Activated CD8-positive, alpha-beta T cell treated with anti-CD3 and anti-CD28 coated beads, Interleukin-2, amount 10 ng/mL, durations not matched to agents 7 days and 5 days (primary cell): ENCODE measurements around the gene IREB2. TPM values are rescaled to one million over a fixed set of nuclear protein-coding genes. Genes with fewer than 3 reads are reported as not detected.

Experiments
- ATAC-seq: fragments of 150-1000 bp; cut with Tn5 transposase; one replicate; pipeline ENCODE4 v1.10.0; 2021; ENCODE audit warnings: moderate library complexity
- CTCF ChIA-PET: fragments of 350-600 bp; sonication (Branson Sonifier 250); formaldehyde crosslinking; loops from one replicate; lab custom pipeline; 2021; ENCODE audit warnings: antibody characterized with exemption; lab: Charles Lee
- POLR2A ChIA-PET: fragments of 350-600 bp; sonication (Branson Sonifier 250); formaldehyde crosslinking; loops from one replicate; lab custom pipeline; 2021; ENCODE audit warnings: antibody characterized with exemption; lab: Charles Lee
- DNase-seq: peaks from one replicate; pipeline ENCODE4 v3.0.0-alpha.2; 2020
- H3K27ac Mint-ChIP-seq: one replicate; pipeline ENCODE4 v1.8.0; 2021; ENCODE audit warnings: mild to moderate bottlenecking, mixed read lengths
- H3K27me3 Mint-ChIP-seq: one replicate; pipeline ENCODE4 v1.8.0; 2021; ENCODE audit warnings: low read depth, mixed read lengths
- H3K36me3 Mint-ChIP-seq: one replicate; pipeline ENCODE4 v1.8.0; 2021; ENCODE audit warnings: low read depth, mixed read lengths
- H3K4me1 Mint-ChIP-seq: one replicate; pipeline ENCODE4 v1.8.0; 2021; ENCODE audit warnings: low read depth, mixed read lengths
- H3K4me3 Mint-ChIP-seq: one replicate; pipeline ENCODE4 v1.8.0; 2021; ENCODE audit warnings: mild to moderate bottlenecking, mixed read lengths
- H3K9me3 Mint-ChIP-seq: one replicate; pipeline ENCODE4 v1.8.0; 2022; ENCODE audit warnings: mixed read lengths; ENCODE audit not compliant: insufficient read depth
- total RNA-seq, 2 experiments: library from RNA; stranded (reverse); gene quantifications; one replicate each; pipeline ENCODE4 v1.2.3, GENCODE V29; 2021

Gene IREB2, protein sequence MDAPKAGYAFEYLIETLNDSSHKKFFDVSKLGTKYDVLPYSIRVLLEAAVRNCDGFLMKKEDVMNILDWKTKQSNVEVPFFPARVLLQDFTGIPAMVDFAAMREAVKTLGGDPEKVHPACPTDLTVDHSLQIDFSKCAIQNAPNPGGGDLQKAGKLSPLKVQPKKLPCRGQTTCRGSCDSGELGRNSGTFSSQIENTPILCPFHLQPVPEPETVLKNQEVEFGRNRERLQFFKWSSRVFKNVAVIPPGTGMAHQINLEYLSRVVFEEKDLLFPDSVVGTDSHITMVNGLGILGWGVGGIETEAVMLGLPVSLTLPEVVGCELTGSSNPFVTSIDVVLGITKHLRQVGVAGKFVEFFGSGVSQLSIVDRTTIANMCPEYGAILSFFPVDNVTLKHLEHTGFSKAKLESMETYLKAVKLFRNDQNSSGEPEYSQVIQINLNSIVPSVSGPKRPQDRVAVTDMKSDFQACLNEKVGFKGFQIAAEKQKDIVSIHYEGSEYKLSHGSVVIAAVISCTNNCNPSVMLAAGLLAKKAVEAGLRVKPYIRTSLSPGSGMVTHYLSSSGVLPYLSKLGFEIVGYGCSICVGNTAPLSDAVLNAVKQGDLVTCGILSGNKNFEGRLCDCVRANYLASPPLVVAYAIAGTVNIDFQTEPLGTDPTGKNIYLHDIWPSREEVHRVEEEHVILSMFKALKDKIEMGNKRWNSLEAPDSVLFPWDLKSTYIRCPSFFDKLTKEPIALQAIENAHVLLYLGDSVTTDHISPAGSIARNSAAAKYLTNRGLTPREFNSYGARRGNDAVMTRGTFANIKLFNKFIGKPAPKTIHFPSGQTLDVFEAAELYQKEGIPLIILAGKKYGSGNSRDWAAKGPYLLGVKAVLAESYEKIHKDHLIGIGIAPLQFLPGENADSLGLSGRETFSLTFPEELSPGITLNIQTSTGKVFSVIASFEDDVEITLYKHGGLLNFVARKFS
- 10 to 100 TPM; 52.5 to 62.4 TPM for total RNA-seq

DNA sequence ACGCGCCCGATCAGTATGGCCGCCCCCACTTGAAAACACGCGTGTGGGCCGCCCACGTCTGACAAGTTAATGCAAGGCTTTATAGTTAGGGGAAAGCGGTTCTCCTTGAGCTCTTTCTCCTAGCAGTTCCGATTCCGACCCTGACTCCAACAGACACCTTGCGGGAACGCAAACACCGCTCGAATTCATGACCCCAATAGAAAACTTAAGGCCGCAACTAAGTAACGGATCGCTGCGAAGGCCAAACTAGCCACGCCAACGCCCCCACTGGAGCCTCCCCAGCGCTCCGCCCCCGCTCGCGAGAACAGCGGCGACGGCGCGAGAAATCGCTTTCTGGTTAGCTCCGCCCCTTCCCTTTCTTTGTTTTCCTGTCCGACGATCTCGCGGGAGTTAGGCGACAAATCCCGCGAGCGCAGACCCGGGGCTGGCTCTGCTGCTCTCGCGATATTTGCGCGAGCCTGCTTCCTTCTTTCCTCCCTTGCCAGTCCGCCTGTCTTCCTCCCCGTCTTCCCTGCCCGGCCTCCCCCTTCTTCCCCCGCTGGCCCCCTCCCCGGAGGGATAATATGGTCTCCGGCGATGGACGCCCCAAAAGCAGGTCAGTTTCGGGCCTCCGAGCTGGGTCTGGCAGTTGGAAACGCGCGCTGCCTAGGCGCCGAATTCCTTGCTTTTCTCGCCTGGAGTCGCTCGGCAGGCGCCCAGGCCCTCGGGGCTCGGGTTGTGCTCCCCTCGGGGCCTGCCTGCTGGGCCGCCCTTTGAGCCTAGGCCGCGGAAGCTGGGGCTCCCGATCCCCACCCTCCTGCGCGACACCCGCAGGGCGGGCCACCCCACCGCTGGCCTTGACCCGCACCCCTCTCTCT, at the start of gene IREB2:
Gene IREB2 (plus strand): TSS at position 455 of the 857 bp plus-strand sequence. CDS start 122 bp downstream, at position 577.
- Mint-ChIP-seq H3K27ac (peak within 1 kb of the TSS; percentile 90), H3K4me3 (peak within 1 kb of the TSS; percentile 86), H3K9me3 (no peaks in the 10 kb centered on the region), H3K36me3 (peaks cover 31% of the 10 kb centered on the region), H3K4me1 (peaks cover 46% of the 10 kb centered on the region), H3K27me3 (peaks cover 3% of the 10 kb centered on the region)
- DNase-seq (peak; percentile 98), ATAC-seq (peak; percentile 89)
- ChIA-PET CTCF (interaction anchor here (0.7 to 3.6 kb wide), 13 partner anchors 9 to 172 kb away, joined by 3 to 33 read pairs (median 3); partner anchors contain the start of gene SKIC8), POLR2A (interaction anchor here (0.6 to 3.5 kb wide), 20 partner anchors 8 to 434 kb away, joined by 3 to 28 read pairs (median 4); partner anchors contain the start of genes DNAJA4, MORF4L1, PSMA4 and SKIC8)

- no peaks in the 10 kb centered on the region for H3K4me1 Mint-ChIP-seq
- CTCF ChIA-PET = no interaction called here
- no peaks in the 10 kb centered on the region for H3K36me3 Mint-ChIP-seq
- ATAC-seq = no peak
- POLR2A ChIA-PET = no interaction called here
- H3K27me3 Mint-ChIP-seq = peaks cover 31% of the 10 kb centered on the region
- no peak overlapping the region for H3K4me3 Mint-ChIP-seq
- no peaks in the 10 kb centered on the region for H3K9me3 Mint-ChIP-seq
- no peak for DNase-seq
- H3K27ac Mint-ChIP-seq = no peak overlapping the region
Measured at GRCh38 chr15:78388865-78389264, 49.2 kb upstream of the IREB2 start.

DNA sequence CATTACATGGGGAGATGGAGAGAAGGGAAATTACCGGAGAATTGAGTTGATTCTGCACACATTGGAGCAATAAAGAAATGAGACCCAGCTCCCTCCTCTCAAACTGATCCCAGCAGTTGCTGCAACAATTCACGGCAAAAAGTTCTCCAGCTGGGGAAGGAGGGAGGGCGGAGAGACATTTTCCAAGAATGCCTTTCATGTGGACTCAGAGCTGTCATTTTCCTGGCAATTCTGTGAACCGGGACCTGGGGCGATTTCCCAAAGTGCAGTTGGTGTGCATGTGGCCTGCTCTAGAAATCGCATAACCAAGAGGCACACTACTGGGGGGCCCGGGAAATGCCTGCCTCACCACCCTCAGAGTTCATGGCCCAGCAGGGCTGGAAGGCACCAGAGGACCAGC, 48.7 kb upstream of the IREB2 start:
- no peaks in the 10 kb centered on the region for H3K4me1 Mint-ChIP-seq

GRCh38 chr15:78389738-78390137, 48.3 kb upstream of the IREB2 start:
- no peaks in the 10 kb centered on the region for H3K9me3 Mint-ChIP-seq
- ChIA-PET POLR2A (no interaction called here), CTCF (no interaction called here)
- peaks cover 25% of the 10 kb centered on the region for H3K27me3 Mint-ChIP-seq
- H3K36me3 Mint-ChIP-seq = no peaks in the 10 kb centered on the region
- H3K27ac Mint-ChIP-seq = no peak overlapping the region
- no peak for ATAC-seq
- H3K4me3 Mint-ChIP-seq = no peak overlapping the region
- no peak for DNase-seq
- H3K4me1 Mint-ChIP-seq = no peaks in the 10 kb centered on the region

More for the DNA sequence above, 48.7 kb upstream of the IREB2 start:
- Mint-ChIP-seq H3K27me3 (peaks cover 29% of the 10 kb centered on the region), H3K36me3 (no peaks in the 10 kb centered on the region), H3K4me3 (no peak overlapping the region), H3K9me3 (no peaks in the 10 kb centered on the region), H3K27ac (no peak overlapping the region)
- ATAC-seq = no peak
- no peak for DNase-seq
- ChIA-PET POLR2A (no interaction called here), CTCF (no interaction called here)

- ChIA-PET CTCF (no interaction called here), POLR2A (no interaction called here)
- H3K4me3 Mint-ChIP-seq = no peak overlapping the region
- ATAC-seq (no peak), DNase-seq (no peak)
- H3K27me3 Mint-ChIP-seq = peaks cover 19% of the 10 kb centered on the region
- no peak overlapping the region for H3K27ac Mint-ChIP-seq
- no peaks in the 10 kb centered on the region for H3K4me1 Mint-ChIP-seq
- H3K9me3 Mint-ChIP-seq = no peaks in the 10 kb centered on the region
- no peaks in the 10 kb centered on the region for H3K36me3 Mint-ChIP-seq
Measured at GRCh38 chr15:78390242-78390641, 47.8 kb upstream of the IREB2 start.

- no peak overlapping the region for H3K27ac Mint-ChIP-seq
- H3K4me1 Mint-ChIP-seq = no peaks in the 10 kb centered on the region
- no peaks in the 10 kb centered on the region for H3K36me3 Mint-ChIP-seq
- CTCF ChIA-PET = no interaction called here
- H3K27me3 Mint-ChIP-seq = peaks cover 16% of the 10 kb centered on the region
- POLR2A ChIA-PET = no interaction called here
- no peak for DNase-seq
- no peak for ATAC-seq
- H3K4me3 Mint-ChIP-seq = no peak overlapping the region
- H3K9me3 Mint-ChIP-seq = no peaks in the 10 kb centered on the region
Measured at GRCh38 chr15:78390826-78391225, 47.2 kb upstream of the IREB2 start.

GRCh38 chr15:78391781-78392180, 46.2 kb upstream of the IREB2 start:
- Mint-ChIP-seq H3K4me3 (no peak overlapping the region), H3K36me3 (no peaks in the 10 kb centered on the region), H3K27me3 (peaks cover 10% of the 10 kb centered on the region), H3K9me3 (no peaks in the 10 kb centered on the region), H3K27ac (no peak overlapping the region), H3K4me1 (no peaks in the 10 kb centered on the region)
- ChIA-PET CTCF (no interaction called here), POLR2A (no interaction called here)
- ATAC-seq (no peak), DNase-seq (no peak)

DNA sequence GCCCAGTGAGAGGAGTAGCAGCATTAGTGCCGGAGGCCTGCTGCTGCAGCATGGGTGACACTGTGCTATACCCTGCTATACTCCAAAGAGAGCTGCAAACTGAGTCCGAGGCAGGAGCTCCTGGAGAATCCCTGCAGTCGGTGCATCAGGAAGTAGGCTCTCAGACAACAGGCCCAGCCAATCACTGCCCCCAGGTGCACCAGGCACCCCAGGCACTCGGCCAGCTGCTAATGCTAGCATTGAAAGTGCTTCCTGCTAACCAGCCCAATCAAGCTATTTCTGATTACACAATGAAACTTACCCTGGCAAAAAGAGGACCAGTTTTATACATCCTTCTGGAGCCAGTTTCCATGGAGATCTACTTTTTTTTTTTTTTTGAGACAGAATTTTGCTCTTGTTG, 45.6 kb upstream of the IREB2 start:
- H3K9me3 Mint-ChIP-seq = no peaks in the 10 kb centered on the region
- H3K4me1 Mint-ChIP-seq = no peaks in the 10 kb centered on the region
- H3K4me3 Mint-ChIP-seq = no peak overlapping the region
- POLR2A ChIA-PET = interaction anchor here (0.6 to 0.8 kb wide), 2 partner anchors 29 to 321 kb away, joined by 3 to 4 read pairs; no protein-coding TSS in a partner anchor
- ATAC-seq = no peak
- DNase-seq = no peak
- H3K27ac Mint-ChIP-seq = no peak overlapping the region
- H3K27me3 Mint-ChIP-seq = peaks cover 7% of the 10 kb centered on the region
- CTCF ChIA-PET = no interaction called here
- H3K36me3 Mint-ChIP-seq = no peaks in the 10 kb centered on the region

DNA sequence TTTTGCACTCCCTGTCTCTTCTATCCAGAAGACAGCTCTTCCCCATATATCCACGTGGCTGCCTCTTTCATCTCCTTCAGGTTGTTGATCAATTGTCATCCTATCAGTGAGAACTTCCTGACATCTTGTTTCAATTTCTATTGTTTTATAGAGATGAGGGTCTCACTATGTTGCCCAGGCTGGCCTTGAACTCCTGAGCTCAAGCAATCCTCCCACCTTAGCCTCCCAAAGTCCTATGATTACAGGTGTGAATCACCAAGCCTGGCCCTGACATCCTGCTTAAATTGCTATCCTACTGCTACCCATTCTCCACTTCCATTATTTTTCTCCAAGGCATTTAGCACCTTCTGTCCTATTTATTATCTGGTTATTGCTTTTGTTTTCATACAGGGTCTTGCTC, 44.9 kb upstream of the IREB2 start:
- ChIA-PET POLR2A (no interaction called here), CTCF (no interaction called here)
- no peaks in the 10 kb centered on the region for H3K9me3 Mint-ChIP-seq
- no peak overlapping the region for H3K27ac Mint-ChIP-seq
- H3K27me3 Mint-ChIP-seq = peaks cover 7% of the 10 kb centered on the region
- ATAC-seq (no peak), DNase-seq (no peak)
- H3K4me3 Mint-ChIP-seq = no peak overlapping the region
- H3K36me3 Mint-ChIP-seq = no peaks in the 10 kb centered on the region
- H3K4me1 Mint-ChIP-seq = no peaks in the 10 kb centered on the region

DNA sequence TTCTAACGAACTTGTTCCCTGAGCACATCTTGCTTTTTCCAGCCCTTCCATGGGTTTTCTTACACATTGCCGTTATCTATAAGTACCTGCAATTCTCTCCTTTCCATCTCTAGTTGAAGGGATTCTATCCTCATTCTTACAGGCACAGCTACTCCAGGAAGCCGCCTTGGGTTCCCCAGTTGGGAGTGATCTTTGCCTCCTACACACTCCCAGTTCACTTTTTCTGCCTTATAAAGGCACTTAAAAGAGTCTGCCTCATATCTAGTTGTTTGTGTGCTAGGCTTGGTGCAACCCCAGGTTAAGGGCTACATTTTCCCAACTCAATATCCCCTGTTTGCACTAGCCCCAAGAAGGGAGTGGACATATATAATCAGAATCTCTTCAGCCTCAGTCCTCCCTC, 44.0 kb upstream of the IREB2 start:
- H3K27ac Mint-ChIP-seq = no peak overlapping the region
- CTCF ChIA-PET = interaction anchor here (1.5 kb wide), 1 partner anchor 35 kb away, joined by 4 read pairs; no protein-coding TSS in a partner anchor
- H3K9me3 Mint-ChIP-seq = no peaks in the 10 kb centered on the region
- no peaks in the 10 kb centered on the region for H3K36me3 Mint-ChIP-seq
- POLR2A ChIA-PET = interaction anchor here (0.5 kb wide), 1 partner anchor 162 kb away, joined by 3 read pairs; no protein-coding TSS in a partner anchor
- DNase-seq (no peak), ATAC-seq (no peak)
- no peak overlapping the region for H3K4me3 Mint-ChIP-seq
- H3K4me1 Mint-ChIP-seq = no peaks in the 10 kb centered on the region
- H3K27me3 Mint-ChIP-seq = peaks cover 7% of the 10 kb centered on the region
